Measurements from ENCODE around the gene TPD52L1.

Gene TPD52L1

GRCh38 chr6:125294036-125294435 is 140.5 kb downstream of the TPD52L1 start:
- H3K4me3 ChIP-seq (replicated peaks; ENCODE audit: low read depth, low read length): no peak overlapping the region
- DNase-seq (ENCODE audit: low read depth): no peak
- TF ChIP-seq CTCF (IDR thresholded peaks at IDR 0.05; ENCODE audit: low read length, missing control alignments): no peak

- DNase-seq (ENCODE audit: low read depth): no peak
- TF ChIP-seq CTCF (IDR thresholded peaks at IDR 0.05; ENCODE audit: low read length, missing control alignments): no peak
These were observed 141.4 kb downstream of the TPD52L1 start for GRCh38 chr6:125294925-125295324.

GRCh38 chr6:125296471-125296870 is 142.9 kb downstream of the TPD52L1 start:
- no peak for TF ChIP-seq CTCF (IDR thresholded peaks at IDR 0.05; ENCODE audit: low read length, missing control alignments)
- H3K4me3 ChIP-seq (replicated peaks; ENCODE audit: low read depth, low read length): no peak overlapping the region
- no peak for DNase-seq (ENCODE audit: low read depth)

More at GRCh38 chr6:125294925-125295324, 141.4 kb downstream of the TPD52L1 start:
- H3K4me3 ChIP-seq (replicated peaks; ENCODE audit: low read depth, low read length): no peak overlapping the region

GRCh38 chr6:125299257-125299656 is 145.7 kb downstream of the TPD52L1 start:
- H3K4me3 ChIP-seq (replicated peaks; ENCODE audit: low read depth, low read length): no peak overlapping the region
- no peak for TF ChIP-seq CTCF (IDR thresholded peaks at IDR 0.05; ENCODE audit: low read length, missing control alignments)
- no peak for DNase-seq (ENCODE audit: low read depth)

GRCh38 chr6:125300992-125301434 is 147.4 kb downstream of the TPD52L1 start:
- no peak for TF ChIP-seq CTCF (IDR thresholded peaks at IDR 0.05; ENCODE audit: low read length, missing control alignments)
- DNase-seq (ENCODE audit: low read depth): peak; percentile 50
- peak overlapping the region; percentile 72 for H3K4me3 ChIP-seq (replicated peaks; ENCODE audit: low read depth, low read length)

GRCh38 chr6:125301435-125302391 is 148.1 kb downstream of the TPD52L1 start, which contains the start of gene HDDC2:
Gene HDDC2, minus strand, starts transcription at chr6:125301967. Its CDS starts 35 bp downstream, at chr6:125301932.
- DNase-seq (ENCODE audit: low read depth): peak; percentile 76
- peak within 1 kb of the TSS; percentile 72 for H3K4me3 ChIP-seq (replicated peaks; ENCODE audit: low read depth, low read length)

More at GRCh38 chr6:125301435-125302391, 148.1 kb downstream of the TPD52L1 start, which contains the start of gene HDDC2:
- no peak for TF ChIP-seq CTCF (IDR thresholded peaks at IDR 0.05; ENCODE audit: low read length, missing control alignments)
